ENCODE measurements around the gene HOMER3. TPM values are rescaled to one million over a fixed set of nuclear protein-coding genes. Genes with fewer than 3 reads are reported as not detected.
"Not testable (repeated sequence)": the region's sequence is repeated elsewhere in the genome, so short reads cannot be mapped to it uniquely, and the experiment has no call there.

The HOMER3 gene
- total RNA-seq, 3 donors from 2014 or later = 0.53 to 1.1 (median 0.79) TPM

DNA sequence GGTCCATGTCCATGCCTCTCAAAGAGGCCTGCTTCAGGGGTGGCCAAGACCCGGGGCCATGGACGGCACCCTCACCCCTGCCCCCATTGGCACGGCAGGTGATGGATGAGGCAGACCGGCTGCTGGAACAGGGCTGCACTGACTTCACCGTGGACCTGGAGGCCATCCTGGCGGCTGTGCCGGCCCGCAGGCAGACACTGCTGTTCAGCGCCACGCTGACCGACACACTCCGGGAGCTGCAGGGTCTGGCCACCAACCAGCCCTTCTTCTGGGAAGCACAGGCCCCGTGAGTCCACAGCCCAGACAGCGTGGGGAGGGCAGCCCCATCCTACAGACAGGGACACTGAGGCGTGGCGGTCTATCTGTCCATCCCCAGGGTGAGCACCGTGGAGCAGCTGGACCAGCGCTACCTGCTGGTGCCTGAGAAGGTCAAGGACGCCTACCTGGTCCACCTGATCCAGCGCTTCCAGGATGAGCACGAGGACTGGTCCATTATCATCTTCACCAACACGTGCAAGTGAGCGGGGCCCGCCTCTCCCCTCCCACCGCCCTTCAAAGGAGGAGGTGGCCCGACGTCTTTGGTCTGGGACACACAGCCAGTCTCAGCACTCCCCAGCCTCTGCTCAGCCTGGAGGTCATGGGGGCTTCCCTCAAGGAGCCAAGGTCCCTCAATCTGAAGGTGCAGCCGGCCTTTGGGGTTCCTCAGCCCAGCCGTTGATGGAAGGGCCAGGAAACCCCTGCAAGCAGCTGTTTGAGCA, 18.6 kb downstream of the HOMER3 start:
- Mint-ChIP-seq H3K36me3 (ENCODE audit: insufficient read depth) (peaks cover 20% of the 10 kb centered on the region), H3K4me3 (peak overlapping the region; percentile 48)
- ATAC-seq = no peak

DNA sequence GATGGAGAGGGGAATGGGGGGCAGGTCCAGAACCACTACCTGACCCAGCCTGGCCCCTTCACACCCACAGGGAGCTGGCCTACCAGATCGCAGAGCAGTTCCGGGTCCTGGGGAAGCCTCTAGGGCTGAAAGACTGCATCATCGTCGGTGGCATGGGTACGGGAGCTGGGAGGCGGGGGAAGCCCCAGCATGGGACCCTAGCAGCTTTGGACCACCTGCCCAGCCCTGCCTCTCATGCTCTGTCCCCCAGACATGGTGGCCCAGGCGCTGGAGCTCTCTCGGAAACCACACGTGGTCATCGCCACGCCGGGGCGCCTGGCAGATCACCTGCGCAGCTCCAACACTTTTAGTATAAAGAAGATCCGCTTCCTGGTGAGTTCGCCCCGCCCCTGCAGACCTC, 19.4 kb downstream of the HOMER3 start:
- no peaks in the 10 kb centered on the region for H3K27me3 Mint-ChIP-seq (ENCODE audit: low read depth)
- H3K4me1 Mint-ChIP-seq (ENCODE audit: low read depth) = peaks cover 31% of the 10 kb centered on the region
- peaks cover 22% of the 10 kb centered on the region for H3K36me3 Mint-ChIP-seq (ENCODE audit: insufficient read depth)
- no peak for DNase-seq
- H3K9me3 Mint-ChIP-seq = no peaks in the 10 kb centered on the region
- ATAC-seq = no peak
- peak overlapping the region; percentile 98 for H3K4me3 Mint-ChIP-seq

More for the DNA sequence above, 18.6 kb downstream of the HOMER3 start:
- Mint-ChIP-seq H3K27me3 (ENCODE audit: low read depth) (no peaks in the 10 kb centered on the region), H3K4me1 (ENCODE audit: low read depth) (peaks cover 27% of the 10 kb centered on the region), H3K9me3 (no peaks in the 10 kb centered on the region)
- no peak for DNase-seq

DNA sequence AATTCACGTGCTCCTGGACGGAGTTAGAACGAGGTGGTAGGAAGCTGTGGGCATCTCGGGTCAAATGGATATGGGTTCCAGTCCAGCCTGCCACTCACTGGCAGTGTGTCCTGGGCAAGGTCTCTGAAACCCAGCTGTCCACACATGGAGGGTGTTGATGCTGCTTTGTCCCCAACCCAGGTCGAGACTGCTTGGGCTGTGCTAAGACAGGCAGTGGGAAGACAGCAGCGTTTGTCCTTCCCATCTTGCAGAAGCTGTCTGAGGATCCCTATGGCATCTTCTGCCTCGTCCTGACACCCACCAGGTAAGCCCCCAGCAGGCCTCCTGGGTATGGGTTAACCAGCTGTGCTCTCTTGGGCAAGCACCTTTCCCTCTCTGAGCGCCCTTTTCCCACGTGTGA, 20.6 kb downstream of the HOMER3 start:
- Mint-ChIP-seq H3K9me3 (no peaks in the 10 kb centered on the region), H3K4me3 (peak overlapping the region; percentile 98), H3K27me3 (ENCODE audit: low read depth) (no peaks in the 10 kb centered on the region), H3K36me3 (ENCODE audit: insufficient read depth) (peaks cover 15% of the 10 kb centered on the region), H3K4me1 (ENCODE audit: low read depth) (peaks cover 36% of the 10 kb centered on the region)
- DNase-seq = no peak
- no peak for ATAC-seq

DNA sequence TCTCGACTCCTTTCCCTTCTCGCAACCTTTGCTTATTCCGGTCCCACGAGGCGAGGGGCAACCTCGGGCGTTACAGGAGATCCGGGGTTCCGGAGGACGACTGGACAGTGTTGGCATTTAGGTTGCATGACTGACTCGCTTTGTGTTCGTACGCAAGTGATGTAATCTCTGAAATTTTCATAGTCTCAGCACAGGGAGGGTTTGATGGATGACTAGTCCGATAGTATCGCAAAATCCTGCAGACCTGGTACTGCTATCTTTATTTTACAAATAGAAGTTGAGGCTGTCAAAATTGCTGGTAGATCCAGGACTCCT, 21.2 kb downstream of the HOMER3 start:
- Mint-ChIP-seq H3K4me1 (ENCODE audit: low read depth) (peaks cover 38% of the 10 kb centered on the region), H3K4me3 (peak overlapping the region; percentile 98), H3K9me3 (no peaks in the 10 kb centered on the region), H3K36me3 (ENCODE audit: insufficient read depth) (peaks cover 17% of the 10 kb centered on the region), H3K27me3 (ENCODE audit: low read depth) (no peaks in the 10 kb centered on the region)
- no peak for DNase-seq
- ATAC-seq = no peak

DNA sequence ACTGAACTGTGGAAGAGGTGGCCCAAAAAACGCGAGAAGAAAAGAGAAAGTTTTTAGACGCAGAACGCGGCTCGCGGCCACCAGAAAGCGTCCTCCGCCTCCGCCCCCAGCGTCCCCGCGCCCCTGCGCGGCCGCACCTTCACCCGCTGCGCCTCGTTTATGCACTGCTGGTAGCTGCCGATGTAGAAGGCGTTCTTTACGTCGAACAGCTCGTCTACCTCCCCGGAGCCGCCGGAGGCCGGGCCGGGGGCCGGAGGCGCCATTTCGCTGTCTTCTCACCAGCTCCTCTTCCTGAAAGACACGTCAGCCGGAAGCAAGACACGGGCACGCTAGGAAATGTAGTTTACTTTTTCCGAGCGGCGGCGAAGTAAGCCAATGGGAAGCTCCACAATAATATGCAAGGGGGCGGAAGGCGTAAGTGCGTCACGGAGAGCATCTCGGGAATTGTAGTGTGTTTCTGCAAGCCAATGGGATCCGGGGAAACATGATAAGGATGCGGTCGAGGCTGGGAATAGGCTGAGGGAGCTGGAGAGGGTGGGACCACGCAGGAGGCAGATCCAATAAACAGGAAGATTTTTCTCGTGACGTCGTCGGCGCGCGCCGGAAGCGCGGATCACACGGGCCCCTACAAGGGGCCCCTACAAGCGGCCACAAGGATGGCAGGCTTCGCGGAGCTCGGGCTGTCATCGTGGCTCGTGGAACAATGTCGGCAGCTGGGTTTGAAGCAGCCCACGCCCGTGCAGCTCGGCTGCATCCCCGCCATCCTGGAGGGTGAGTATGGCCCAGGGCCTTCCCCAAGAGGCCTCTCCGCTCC, 21.7 kb downstream of the HOMER3 start, which contains the start of the genes COPE and DDX49:
Gene COPE, minus strand, starts transcription at position 302 of the 814 bp plus-strand sequence. Its CDS starts 39 bp downstream, at position 263.
Gene DDX49, plus strand, starts transcription at position 630 of the 814 bp plus-strand sequence. Its CDS starts 27 bp downstream, at position 657.
- Mint-ChIP-seq H3K9me3 (no peaks in the 10 kb centered on the region), H3K4me3 (peak within 1 kb of the TSS; percentile 98), H3K27me3 (ENCODE audit: low read depth) (no peaks in the 10 kb centered on the region), H3K4me1 (ENCODE audit: low read depth) (peaks cover 38% of the 10 kb centered on the region), H3K36me3 (ENCODE audit: insufficient read depth) (peaks cover 13% of the 10 kb centered on the region)
- ATAC-seq (peak; percentile 96), DNase-seq (peak; percentile 96)

DNA sequence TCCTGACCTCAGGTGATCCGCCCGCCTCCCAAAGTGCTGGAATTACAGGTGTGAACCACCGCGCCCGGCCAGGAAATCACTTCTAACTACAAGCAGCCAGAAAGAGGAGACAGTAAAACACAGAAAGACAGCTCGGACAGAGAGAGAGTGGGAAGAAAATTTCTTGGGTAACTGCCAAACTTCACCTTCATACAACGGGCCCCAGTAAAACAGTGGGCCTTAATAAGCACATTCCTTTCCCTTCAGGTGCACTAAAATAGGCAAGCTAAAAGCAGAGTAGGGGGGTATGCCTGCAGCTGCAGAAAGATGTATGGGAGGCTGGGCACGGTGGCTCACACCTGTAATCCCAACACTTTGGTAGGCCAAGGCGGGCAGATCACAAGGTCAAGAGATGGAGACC, 23.4 kb downstream of the HOMER3 start:
- H3K27me3 Mint-ChIP-seq (ENCODE audit: low read depth); DNase-seq; H3K9me3 Mint-ChIP-seq; ATAC-seq: not testable (repeated sequence)
- Mint-ChIP-seq H3K4me3 (peak overlapping the region; percentile 60), H3K36me3 (ENCODE audit: insufficient read depth) (peaks cover 16% of the 10 kb centered on the region), H3K4me1 (ENCODE audit: low read depth) (peaks cover 41% of the 10 kb centered on the region)

DNA sequence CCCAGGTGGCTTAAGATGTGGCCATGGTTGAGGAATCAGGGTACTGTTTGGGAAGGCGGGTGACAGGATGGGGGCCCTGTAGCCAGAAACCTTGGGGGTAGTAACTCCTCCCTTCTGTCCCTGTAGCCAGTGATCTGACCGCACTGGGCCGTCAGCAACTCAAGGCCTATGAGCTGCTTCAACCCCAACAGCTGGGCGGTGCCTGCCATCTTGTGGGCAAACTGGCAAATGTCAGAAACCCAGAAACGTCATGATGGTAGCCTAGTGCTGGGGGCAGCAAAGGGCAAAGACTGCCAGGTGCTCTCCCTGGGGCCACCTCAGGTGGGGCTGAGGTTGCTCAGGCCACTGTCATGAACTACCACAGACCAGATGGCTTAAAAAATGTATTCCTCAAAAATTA, 25.4 kb downstream of the HOMER3 start:
- peak overlapping the region; percentile 19 for H3K4me3 Mint-ChIP-seq
- peaks cover 16% of the 10 kb centered on the region for H3K36me3 Mint-ChIP-seq (ENCODE audit: insufficient read depth)
- peaks cover 36% of the 10 kb centered on the region for H3K4me1 Mint-ChIP-seq (ENCODE audit: low read depth)
- H3K9me3 Mint-ChIP-seq = no peaks in the 10 kb centered on the region
- H3K27me3 Mint-ChIP-seq (ENCODE audit: low read depth) = no peaks in the 10 kb centered on the region
- DNase-seq (peak; percentile 15), ATAC-seq (no peak)

DNA sequence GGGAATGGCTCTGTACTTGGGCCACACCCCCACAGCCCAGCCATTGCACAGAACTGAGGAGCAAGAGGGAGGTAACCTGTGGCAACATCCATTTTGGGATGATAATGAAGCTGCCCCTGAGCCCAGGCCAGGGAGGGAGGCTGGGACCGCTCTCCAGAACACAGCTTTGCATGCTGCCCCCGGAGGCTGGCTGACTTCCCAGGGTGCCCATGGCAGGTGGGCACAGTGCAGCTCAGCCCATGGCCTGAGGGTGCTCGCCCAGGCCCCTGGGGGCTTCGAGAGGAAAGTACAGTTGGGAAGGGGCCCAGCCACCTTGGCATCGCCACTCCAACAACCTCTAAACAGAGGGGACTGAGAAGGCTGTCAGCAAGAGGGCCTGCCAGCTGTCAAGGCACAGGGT, 27.6 kb downstream of the HOMER3 start:
- H3K9me3 Mint-ChIP-seq = no peaks in the 10 kb centered on the region
- H3K4me3 Mint-ChIP-seq = no peak overlapping the region
- no peak for ATAC-seq
- peaks cover 18% of the 10 kb centered on the region for H3K36me3 Mint-ChIP-seq (ENCODE audit: insufficient read depth)
- no peaks in the 10 kb centered on the region for H3K27me3 Mint-ChIP-seq (ENCODE audit: low read depth)
- no peak for DNase-seq
- peaks cover 23% of the 10 kb centered on the region for H3K4me1 Mint-ChIP-seq (ENCODE audit: low read depth)

DNA sequence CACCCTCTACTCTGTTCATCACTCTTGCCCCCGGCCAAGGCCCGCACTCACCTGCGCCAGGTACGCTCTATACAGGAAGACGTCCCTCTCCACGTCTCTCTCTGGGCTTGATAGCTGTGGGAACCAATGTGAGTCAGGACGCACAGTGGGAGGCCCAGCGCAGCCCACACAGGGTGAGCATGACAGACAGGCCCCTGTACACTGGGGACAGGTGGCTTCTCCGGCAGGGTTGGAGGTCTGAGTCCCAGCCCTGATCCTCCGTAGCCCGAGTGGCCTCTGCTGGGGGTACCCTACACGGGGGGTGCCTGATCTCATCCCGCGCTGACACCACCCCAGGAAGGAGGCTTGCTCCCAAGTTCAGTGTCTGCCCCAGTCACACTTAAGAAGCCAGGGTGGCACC, 28.1 kb downstream of the HOMER3 start:
- DNase-seq = no peak
- ATAC-seq = no peak
- Mint-ChIP-seq H3K36me3 (ENCODE audit: insufficient read depth) (peaks cover 18% of the 10 kb centered on the region), H3K4me1 (ENCODE audit: low read depth) (peaks cover 20% of the 10 kb centered on the region), H3K27me3 (ENCODE audit: low read depth) (no peaks in the 10 kb centered on the region), H3K9me3 (no peaks in the 10 kb centered on the region), H3K4me3 (no peak overlapping the region)

DNA sequence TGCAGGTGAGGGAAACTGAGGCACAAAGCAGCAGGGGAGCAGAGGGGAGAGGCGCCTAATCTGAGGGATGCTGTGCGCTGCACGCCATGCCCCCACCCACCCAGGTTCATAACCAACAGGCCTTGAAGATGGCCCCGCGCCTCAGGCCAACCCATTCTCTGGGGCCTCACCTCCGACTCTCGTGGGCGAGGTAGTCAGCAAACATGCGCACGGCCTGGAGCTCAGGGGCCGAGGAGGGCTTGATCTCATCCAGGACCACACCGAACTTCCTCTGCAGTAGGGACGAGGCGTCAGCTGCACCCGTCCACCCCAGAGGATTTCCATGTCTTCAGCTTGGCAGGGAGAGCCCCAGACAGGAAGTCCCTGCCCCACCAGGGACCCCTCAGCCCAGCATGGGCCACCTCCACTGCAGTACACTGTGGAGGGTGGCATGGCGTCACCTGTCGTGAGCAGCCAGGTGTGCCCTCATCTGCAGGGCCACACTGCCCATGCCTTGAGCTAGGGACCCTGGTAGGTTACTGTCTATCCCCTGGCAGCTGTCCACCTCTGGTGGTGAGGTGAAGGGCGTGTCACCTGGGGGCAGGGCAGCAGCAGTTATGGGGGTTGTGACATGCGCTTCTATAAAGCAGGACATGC, 30.1 kb downstream of the HOMER3 start:
- H3K27me3 Mint-ChIP-seq (ENCODE audit: low read depth) = no peaks in the 10 kb centered on the region
- no peak overlapping the region for H3K4me3 Mint-ChIP-seq
- peaks cover 19% of the 10 kb centered on the region for H3K36me3 Mint-ChIP-seq (ENCODE audit: insufficient read depth)

DNA sequence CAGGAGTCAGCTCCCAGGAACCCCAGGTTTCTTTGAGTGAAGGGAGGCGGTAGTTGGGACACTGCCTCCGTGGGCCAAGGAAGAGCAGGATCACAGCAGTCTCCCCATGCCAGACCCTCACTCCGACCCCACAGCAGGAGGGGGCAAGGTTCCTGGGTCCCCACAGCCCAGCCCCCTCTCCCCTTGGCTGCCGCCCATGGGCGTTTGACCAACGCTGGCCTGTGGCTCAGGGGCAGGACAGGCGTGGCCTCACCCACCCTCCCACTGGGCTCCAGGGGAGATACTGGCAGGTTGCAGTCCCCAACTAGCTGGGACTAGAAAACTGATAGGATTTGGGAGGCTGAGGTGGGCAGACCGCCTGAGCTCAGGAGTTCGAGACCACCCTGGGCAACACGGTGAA, 31.0 kb downstream of the HOMER3 start:
- H3K27me3 Mint-ChIP-seq (ENCODE audit: low read depth) = no peaks in the 10 kb centered on the region
- H3K36me3 Mint-ChIP-seq (ENCODE audit: insufficient read depth) = peaks cover 26% of the 10 kb centered on the region
- H3K4me1 Mint-ChIP-seq (ENCODE audit: low read depth) = peaks cover 3% of the 10 kb centered on the region
- no peak overlapping the region for H3K4me3 Mint-ChIP-seq
- DNase-seq (no peak), ATAC-seq (no peak)
- no peaks in the 10 kb centered on the region for H3K9me3 Mint-ChIP-seq

More for the DNA sequence above, 30.1 kb downstream of the HOMER3 start:
- H3K4me1 Mint-ChIP-seq (ENCODE audit: low read depth) = peaks cover 9% of the 10 kb centered on the region
- no peak for ATAC-seq
- no peaks in the 10 kb centered on the region for H3K9me3 Mint-ChIP-seq
- DNase-seq = no peak

DNA sequence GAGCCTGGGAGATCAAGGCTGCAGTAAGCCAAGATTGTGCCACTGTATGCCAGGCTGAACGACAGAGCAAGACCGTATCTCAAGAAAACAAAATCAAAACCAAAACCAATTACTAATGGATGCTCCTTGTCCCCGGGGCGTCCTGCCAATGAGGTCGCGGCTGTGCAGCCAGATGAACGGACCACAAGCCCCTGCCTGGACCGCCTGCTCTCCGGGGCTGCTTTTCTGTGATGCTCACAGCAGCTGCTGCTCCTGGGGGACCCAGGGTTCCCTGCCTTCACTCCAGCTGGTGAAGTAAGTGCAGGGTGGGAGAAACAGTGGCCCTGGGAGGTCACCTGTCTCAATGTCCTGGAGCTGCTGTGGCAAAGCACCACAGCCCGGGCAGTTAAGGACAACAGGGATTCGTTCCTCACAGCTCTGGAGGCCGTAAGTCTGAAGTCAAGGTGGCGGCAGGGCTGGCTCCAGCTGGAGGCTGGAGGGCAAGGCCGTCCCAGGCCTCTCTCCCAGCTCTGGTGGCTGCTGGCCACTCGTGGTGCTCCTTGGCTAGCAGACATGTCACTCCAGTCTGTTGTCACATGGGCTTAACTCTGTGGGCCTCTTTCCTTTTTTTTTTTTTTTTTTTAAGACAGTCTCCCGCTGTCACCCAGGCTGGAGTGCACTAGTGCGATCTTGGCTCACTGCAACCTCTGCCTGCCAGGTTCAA, 31.9 kb downstream of the HOMER3 start:
- Mint-ChIP-seq H3K4me1 (ENCODE audit: low read depth) (peaks cover 3% of the 10 kb centered on the region), H3K27me3 (ENCODE audit: low read depth) (no peaks in the 10 kb centered on the region), H3K9me3 (no peaks in the 10 kb centered on the region), H3K36me3 (ENCODE audit: insufficient read depth) (peaks cover 27% of the 10 kb centered on the region), H3K4me3 (no peak overlapping the region)
- ATAC-seq = no peak
- no peak for DNase-seq

DNA sequence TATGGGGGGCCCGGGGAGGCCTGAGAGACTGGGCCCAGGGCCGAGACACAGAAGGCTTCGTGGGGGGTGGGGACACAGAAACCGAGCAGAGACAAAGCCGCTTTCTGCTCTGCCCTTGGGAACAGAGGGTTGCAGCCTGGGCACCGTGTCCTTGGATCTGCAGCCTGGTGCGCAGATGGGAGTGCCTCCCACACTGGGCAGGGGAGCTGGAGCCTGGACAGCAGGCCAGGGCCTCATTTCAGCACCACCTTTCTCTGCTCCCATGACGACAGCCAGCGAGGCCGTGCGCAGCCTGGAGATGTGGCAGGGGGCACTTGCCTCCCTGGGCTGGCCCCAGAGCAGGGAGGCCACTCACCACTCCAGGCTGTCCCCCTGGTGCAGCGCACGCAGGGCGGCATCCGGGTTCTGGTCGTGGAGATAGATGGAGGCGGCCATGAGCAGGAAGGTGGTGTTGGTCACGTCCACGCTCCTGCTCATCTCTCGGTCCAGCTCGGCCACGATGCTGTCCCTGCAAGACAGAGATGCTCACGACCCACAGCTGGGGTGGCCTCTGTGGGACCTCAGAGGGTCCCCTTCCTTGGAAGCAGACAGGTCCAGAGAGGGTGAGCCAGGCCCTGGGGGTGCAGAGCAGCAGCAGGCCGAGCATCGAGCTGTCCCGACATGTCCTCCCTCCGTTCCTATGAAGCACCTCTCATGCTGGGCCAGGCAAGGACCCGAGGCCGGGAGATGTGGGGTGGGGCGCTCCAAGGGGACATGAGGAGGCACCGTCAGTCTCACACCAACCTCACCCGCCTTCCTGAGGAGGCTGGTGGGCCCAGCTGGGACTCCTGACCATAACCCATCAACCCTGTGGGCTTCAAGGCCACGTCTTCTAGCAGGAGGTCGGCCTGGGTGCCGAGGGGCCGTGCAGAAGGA, 34.2 kb downstream of the HOMER3 start:
- Mint-ChIP-seq H3K9me3 (no peaks in the 10 kb centered on the region), H3K27me3 (ENCODE audit: low read depth) (no peaks in the 10 kb centered on the region), H3K4me3 (no peak overlapping the region), H3K4me1 (ENCODE audit: low read depth) (no peaks in the 10 kb centered on the region), H3K36me3 (ENCODE audit: insufficient read depth) (peaks cover 17% of the 10 kb centered on the region)
- no peak for DNase-seq
- no peak for ATAC-seq
